ENCODE measurements around the gene PABPC1L.

DNA sequence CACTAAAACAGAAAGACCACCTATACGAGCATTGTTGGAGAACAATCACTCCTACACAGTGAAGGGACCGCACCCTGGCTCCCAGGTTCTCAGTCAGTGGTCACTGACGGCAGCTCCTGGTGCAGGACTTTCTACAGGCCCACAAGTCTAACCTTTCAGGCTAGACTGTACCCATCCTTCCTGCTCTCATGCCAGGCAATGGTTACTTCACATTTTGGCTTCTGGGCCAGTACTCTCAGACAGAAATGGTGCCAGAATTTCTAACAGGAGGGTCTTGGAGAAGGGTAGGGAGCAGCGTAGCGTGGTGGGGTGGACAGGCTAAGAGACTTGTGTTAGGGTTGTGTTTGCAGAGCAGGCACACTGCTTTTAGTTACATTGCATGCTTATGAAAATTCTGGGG, 38.2 kb downstream of the PABPC1L start:
- TF ChIP-seq POLR2A (IDR thresholded peaks at IDR 0.05; ENCODE audit: low read depth): no peak
- no peak for TF ChIP-seq CTCF (IDR thresholded peaks at IDR 0.05)
- no peak for TF ChIP-seq POLR2AphosphoS5 (IDR thresholded peaks at IDR 0.05)
- TF ChIP-seq EP300 (IDR thresholded peaks at IDR 0.05): no peak
